ENCODE results near the gene BEAN1.

GRCh38 chr16:66484453-66485213 lies 57.5 kb downstream of the BEAN1 start:
- TF ChIP-seq CTCF (conservative IDR thresholded peaks at IDR 0.05 in 1 of 2, IDR thresholded peaks at IDR 0.05 in 1 of 2; ENCODE audit: extremely low read depth in 1 of 2, insufficient read depth in 1 of 2, low read depth in 1 of 2, low read length in 2 of 2), result no peak
- no peak for TF ChIP-seq EZH2 (IDR thresholded peaks at IDR 0.05; ENCODE audit: borderline replicate concordance, low read length)
